Measurements from ENCODE around the gene FSD1L.

Gene FSD1L

GRCh38 chr9:105452185-105452584, 4.4 kb downstream of the FSD1L start:
- no peak for ATAC-seq
- no peak overlapping the region for H3K27ac Mint-ChIP-seq
- peaks cover 37% of the 10 kb centered on the region for H3K4me1 Mint-ChIP-seq
- no peak overlapping the region for H3K4me3 Mint-ChIP-seq
- peaks cover 4% of the 10 kb centered on the region for H3K36me3 Mint-ChIP-seq
- H3K9me3 Mint-ChIP-seq = no peaks in the 10 kb centered on the region
- no peaks in the 10 kb centered on the region for H3K27me3 Mint-ChIP-seq

DNA sequence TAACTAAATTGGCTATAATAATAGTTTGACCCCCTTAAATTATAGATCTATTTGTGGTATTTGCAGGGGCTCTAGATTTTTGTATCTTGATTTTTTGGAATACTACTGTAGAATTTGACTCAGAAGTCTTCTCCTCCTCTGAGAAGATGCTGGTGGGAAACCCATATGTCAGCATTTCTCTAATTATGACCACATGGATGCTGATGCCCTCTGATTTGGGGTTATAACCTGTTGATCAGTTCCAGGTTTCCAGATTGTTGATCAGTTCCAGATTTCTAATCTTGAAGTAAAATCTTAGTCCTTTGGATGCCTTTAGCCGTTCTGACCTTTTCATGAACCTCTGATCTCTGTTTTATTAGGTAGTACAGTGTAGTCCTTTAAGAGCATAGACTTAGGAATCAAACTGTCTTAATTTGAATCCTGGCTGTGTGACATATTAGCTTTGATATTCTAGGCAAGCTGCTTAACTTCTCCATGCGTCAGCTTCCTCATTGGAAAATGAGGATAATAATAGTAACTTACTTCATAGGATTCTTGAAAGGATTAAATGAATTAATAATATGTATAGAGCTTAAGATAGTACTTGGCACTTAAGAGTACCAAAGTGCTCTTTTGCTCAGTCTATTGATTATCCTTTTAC, 8.1 kb downstream of the FSD1L start:
- ATAC-seq = no peak
- H3K4me3 Mint-ChIP-seq = no peak overlapping the region
- H3K4me1 Mint-ChIP-seq = peaks cover 18% of the 10 kb centered on the region
- no peaks in the 10 kb centered on the region for H3K27me3 Mint-ChIP-seq
- peaks cover 4% of the 10 kb centered on the region for H3K9me3 Mint-ChIP-seq
- peaks cover 25% of the 10 kb centered on the region for H3K36me3 Mint-ChIP-seq
- H3K27ac Mint-ChIP-seq = no peak overlapping the region

DNA sequence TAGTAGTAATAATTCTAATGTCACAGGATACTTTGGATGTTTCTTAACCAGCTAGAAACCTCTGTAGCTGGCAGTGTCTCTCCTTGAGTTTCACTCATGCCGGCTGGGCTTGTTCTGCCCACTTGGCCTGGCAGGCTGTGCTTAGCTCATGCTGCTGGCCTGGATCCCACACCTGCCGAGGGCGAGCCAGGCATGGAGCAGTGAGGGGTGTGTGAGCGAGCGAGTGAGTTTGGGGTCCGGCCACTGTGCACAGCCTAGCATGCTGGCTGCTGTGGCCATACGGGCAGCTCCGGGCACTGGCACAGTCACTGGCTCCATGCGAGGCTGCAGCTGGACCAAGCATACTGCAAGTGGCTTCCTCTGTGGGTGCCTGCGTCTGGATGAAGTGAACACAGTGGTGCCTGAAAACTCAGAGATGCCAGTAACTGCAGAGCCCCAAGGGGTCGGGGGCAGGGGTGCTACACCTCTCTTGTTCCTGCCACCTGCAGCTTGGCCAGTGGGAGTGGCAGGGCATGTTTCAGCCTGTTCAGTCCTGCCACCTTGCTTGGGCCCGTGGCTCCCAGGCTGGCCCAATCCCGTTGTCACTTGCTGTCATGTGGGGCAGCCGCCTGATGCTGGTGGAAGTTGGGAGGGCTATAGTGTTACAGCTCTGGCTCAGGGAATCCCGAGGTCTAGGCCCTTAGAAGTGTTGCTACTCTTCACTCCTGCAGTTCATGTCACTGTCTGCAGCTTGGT, 9.9 kb downstream of the FSD1L start:
- Mint-ChIP-seq H3K9me3 (peaks cover 4% of the 10 kb centered on the region), H3K36me3 (peaks cover 25% of the 10 kb centered on the region)
- no peak for ATAC-seq

DNA sequence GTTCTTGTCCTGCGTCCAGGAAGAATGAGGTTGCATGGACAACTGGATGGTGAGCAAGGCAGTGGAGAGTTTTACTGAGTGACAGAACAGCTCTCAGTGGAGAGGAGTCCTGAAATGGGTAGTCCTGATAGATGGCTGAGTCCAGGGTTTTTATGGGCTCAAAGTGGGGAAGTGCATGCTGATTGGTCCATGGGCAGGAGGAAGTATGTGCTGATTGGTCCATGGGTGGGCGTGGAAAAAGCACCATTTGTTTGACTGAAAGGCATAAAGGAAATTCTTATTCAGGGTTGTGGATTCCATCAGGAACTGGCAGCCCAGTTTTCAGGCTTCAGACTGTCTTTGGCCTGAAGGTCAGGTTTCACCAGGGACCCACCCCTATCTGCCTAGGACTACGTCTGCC, 10.6 kb downstream of the FSD1L start:
- H3K4me1 Mint-ChIP-seq = no peaks in the 10 kb centered on the region
- H3K9me3 Mint-ChIP-seq = peaks cover 4% of the 10 kb centered on the region
- ATAC-seq = no peak
- H3K27ac Mint-ChIP-seq = no peak overlapping the region
- H3K4me3 Mint-ChIP-seq = no peak overlapping the region
- peaks cover 25% of the 10 kb centered on the region for H3K36me3 Mint-ChIP-seq
- no peaks in the 10 kb centered on the region for H3K27me3 Mint-ChIP-seq

More for the DNA sequence above, 9.9 kb downstream of the FSD1L start:
- H3K4me3 Mint-ChIP-seq = no peak overlapping the region
- H3K4me1 Mint-ChIP-seq = peaks cover 2% of the 10 kb centered on the region
- no peak overlapping the region for H3K27ac Mint-ChIP-seq
- H3K27me3 Mint-ChIP-seq = no peaks in the 10 kb centered on the region

- Mint-ChIP-seq H3K27me3 (no peaks in the 10 kb centered on the region), H3K4me1 (no peaks in the 10 kb centered on the region), H3K36me3 (peaks cover 29% of the 10 kb centered on the region), H3K4me3 (no peak overlapping the region), H3K9me3 (peaks cover 4% of the 10 kb centered on the region), H3K27ac (no peak overlapping the region)
- no peak for ATAC-seq
Observed at GRCh38 chr9:105459336-105459735, 11.5 kb downstream of the FSD1L start.

DNA sequence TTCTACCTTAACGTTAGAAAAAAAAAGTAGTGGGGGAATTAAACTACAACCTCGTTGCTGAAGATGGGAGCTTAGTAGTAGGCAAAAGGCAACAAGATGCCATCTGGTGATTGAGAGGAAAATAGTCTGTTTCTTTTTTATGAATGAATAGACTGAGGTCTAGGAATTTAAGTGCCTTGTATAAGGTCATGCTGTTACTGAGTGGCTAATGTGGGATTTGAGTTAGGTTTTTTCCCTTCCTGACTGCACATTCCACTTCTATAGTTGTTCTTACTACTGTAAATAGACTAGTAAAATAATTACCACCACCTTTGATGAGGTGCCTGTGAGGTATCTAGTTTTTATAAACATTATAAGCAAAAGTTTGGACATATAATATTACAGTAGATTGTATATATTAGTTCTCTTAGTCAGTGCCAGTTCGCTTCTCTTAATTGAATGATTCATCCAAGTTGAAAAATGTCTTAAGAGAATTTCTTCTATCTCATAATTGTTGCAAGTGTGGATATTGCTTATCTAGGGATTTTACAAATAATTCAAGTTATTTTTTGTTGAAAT, 19.1 kb downstream of the FSD1L start:
- no peak for ATAC-seq
- Mint-ChIP-seq H3K27ac (no peak overlapping the region), H3K9me3 (no peaks in the 10 kb centered on the region), H3K36me3 (peaks cover 51% of the 10 kb centered on the region), H3K27me3 (no peaks in the 10 kb centered on the region), H3K4me3 (no peak overlapping the region), H3K4me1 (no peaks in the 10 kb centered on the region)

- Mint-ChIP-seq H3K36me3 (peaks cover 51% of the 10 kb centered on the region), H3K9me3 (no peaks in the 10 kb centered on the region), H3K4me3 (no peak overlapping the region), H3K27ac (no peak overlapping the region), H3K4me1 (no peaks in the 10 kb centered on the region), H3K27me3 (no peaks in the 10 kb centered on the region)
- no peak for ATAC-seq
Observed at GRCh38 chr9:105468875-105469274, 21.0 kb downstream of the FSD1L start.

DNA sequence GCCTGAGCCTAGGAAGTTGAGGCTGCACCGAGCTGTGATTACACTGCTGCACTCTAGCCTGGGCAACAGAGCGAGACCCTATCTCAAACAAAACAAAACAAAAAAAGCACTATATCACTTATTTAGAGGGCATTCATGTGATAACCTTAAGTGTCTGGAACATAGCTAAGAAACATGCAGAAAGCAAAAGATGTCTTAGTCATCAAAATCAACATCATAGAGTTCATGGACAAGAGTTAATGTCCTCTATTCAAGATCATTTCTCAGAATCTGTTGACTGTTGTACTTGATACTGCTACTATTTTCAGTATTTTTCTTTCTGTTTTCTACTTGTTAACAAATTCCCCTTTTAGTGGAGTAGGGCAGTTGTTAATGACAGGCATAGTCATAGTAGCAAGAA, 25.4 kb downstream of the FSD1L start:
- Mint-ChIP-seq H3K36me3 (peaks cover 28% of the 10 kb centered on the region), H3K9me3 (no peaks in the 10 kb centered on the region), H3K27ac (no peak overlapping the region), H3K27me3 (no peaks in the 10 kb centered on the region), H3K4me1 (peaks cover 6% of the 10 kb centered on the region), H3K4me3 (no peak overlapping the region)
- no peak for ATAC-seq

DNA sequence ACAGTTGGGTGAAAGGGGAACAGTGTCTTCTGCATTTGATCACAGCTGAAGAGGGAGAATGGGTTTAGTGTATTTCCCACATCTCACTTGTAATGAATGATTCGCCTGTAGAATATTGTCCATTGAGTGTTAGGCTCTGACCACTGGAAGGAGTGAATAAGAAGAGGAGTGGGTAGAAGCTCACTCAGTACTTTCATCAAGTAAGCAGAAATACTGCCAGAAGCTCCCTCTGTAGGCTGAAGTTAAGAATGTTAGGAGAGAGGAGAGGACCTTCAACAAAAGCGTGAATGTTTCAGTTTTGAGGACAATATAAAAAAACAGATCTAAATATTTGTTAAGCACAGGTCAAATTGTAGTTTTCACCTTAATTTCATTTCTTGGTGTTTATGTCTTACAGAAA, 27.5 kb downstream of the FSD1L start:
- Mint-ChIP-seq H3K4me1 (peaks cover 6% of the 10 kb centered on the region), H3K9me3 (no peaks in the 10 kb centered on the region), H3K27me3 (no peaks in the 10 kb centered on the region), H3K4me3 (no peak overlapping the region), H3K36me3 (peaks cover 9% of the 10 kb centered on the region), H3K27ac (no peak overlapping the region)
- no peak for ATAC-seq

- ATAC-seq = no peak
- H3K27me3 Mint-ChIP-seq = no peaks in the 10 kb centered on the region
- no peak overlapping the region for H3K4me3 Mint-ChIP-seq
- H3K36me3 Mint-ChIP-seq = no peaks in the 10 kb centered on the region
- no peaks in the 10 kb centered on the region for H3K9me3 Mint-ChIP-seq
- H3K27ac Mint-ChIP-seq = no peak overlapping the region
- peaks cover 12% of the 10 kb centered on the region for H3K4me1 Mint-ChIP-seq
Observed at GRCh38 chr9:105479846-105480245, 32.0 kb downstream of the FSD1L start.

GRCh38 chr9:105483618-105484017, 35.8 kb downstream of the FSD1L start:
- H3K9me3 Mint-ChIP-seq = no peaks in the 10 kb centered on the region
- ATAC-seq = no peak
- H3K36me3 Mint-ChIP-seq = peaks cover 13% of the 10 kb centered on the region
- H3K27ac Mint-ChIP-seq = no peak overlapping the region
- peaks cover 6% of the 10 kb centered on the region for H3K4me1 Mint-ChIP-seq
- H3K27me3 Mint-ChIP-seq = no peaks in the 10 kb centered on the region
- no peak overlapping the region for H3K4me3 Mint-ChIP-seq

- no peak overlapping the region for H3K27ac Mint-ChIP-seq
Observed at GRCh38 chr9:105484226-105484625, 36.4 kb downstream of the FSD1L start.

GRCh38 chr9:105485131-105485530, 37.3 kb downstream of the FSD1L start:
- Mint-ChIP-seq H3K27me3 (no peaks in the 10 kb centered on the region), H3K27ac (no peak overlapping the region), H3K36me3 (peaks cover 13% of the 10 kb centered on the region), H3K9me3 (no peaks in the 10 kb centered on the region), H3K4me1 (peaks cover 6% of the 10 kb centered on the region), H3K4me3 (no peak overlapping the region)
- no peak for ATAC-seq

More at GRCh38 chr9:105484226-105484625, 36.4 kb downstream of the FSD1L start:
- H3K9me3 Mint-ChIP-seq = no peaks in the 10 kb centered on the region
- peaks cover 13% of the 10 kb centered on the region for H3K36me3 Mint-ChIP-seq
- no peak for ATAC-seq
- H3K4me3 Mint-ChIP-seq = no peak overlapping the region
- H3K4me1 Mint-ChIP-seq = peaks cover 6% of the 10 kb centered on the region
- H3K27me3 Mint-ChIP-seq = no peaks in the 10 kb centered on the region

DNA sequence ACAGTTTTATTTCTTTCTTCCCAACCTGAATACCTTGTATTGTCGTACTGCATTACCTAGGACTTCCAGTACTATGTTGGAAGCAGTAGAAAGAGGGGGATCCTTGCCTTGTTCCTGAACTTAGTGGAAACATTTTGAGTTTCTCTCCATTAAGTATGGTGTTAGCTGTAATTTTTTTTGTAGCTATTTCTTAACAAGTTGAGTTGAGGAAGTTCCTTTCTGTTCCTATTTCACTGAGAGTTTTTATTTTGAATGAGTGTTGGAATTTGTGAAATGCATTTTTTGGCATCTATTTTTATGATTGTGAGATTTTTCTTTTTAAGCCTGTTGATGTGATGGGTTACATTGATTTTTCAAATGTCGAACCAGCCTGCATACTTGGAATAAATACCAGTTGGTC, 49.0 kb downstream of the FSD1L start:
- H3K27ac Mint-ChIP-seq = no peak overlapping the region
- peaks cover 20% of the 10 kb centered on the region for H3K36me3 Mint-ChIP-seq
- H3K9me3 Mint-ChIP-seq = no peaks in the 10 kb centered on the region
- no peak overlapping the region for H3K4me3 Mint-ChIP-seq
- H3K4me1 Mint-ChIP-seq = peaks cover 27% of the 10 kb centered on the region
- no peaks in the 10 kb centered on the region for H3K27me3 Mint-ChIP-seq
- no peak for ATAC-seq

DNA sequence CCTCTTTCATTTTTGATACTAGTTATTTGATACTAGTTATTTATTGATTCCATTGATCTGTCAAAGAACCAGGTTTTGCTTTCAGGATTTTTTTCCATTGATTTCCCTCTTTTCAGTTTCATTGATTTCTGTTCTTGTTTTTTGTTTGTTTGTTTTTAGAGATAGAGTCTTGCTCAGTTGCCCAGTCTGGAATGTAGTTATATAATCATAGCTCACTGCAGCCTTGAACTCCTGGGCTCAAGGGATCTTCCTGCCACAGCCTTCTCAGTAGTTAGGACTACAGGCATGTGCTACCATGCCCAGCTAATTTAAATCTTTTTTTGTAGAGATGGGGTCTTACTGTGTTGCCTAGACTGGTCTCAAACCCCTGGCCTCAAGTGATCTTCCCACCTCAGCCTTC, 49.9 kb downstream of the FSD1L start:
- H3K27ac Mint-ChIP-seq = no peak overlapping the region
- H3K9me3 Mint-ChIP-seq = no peaks in the 10 kb centered on the region
- H3K36me3 Mint-ChIP-seq = peaks cover 11% of the 10 kb centered on the region
- ATAC-seq = no peak
- no peaks in the 10 kb centered on the region for H3K27me3 Mint-ChIP-seq
- peaks cover 27% of the 10 kb centered on the region for H3K4me1 Mint-ChIP-seq
- no peak overlapping the region for H3K4me3 Mint-ChIP-seq
